ENCODE measurements around the gene SSX2IP. TPM values are rescaled to one million over a fixed set of nuclear protein-coding genes. Genes with fewer than 3 reads are reported as not detected.

The SSX2IP gene
- total and polyA plus RNA-seq, 9 of the 15 experiments (the other 6 are each of a cell fraction or from before 2014, with no cell fraction given): 20.6 to 96.7 (median 61.7) TPM

- TF ChIP-seq MGA (IDR thresholded peaks at IDR 0.05): peak; percentile 62; the same call in 1 of the 2 replicates
- no peak for TF ChIP-seq ZNF146 (CRISPR knock-in tag; IDR thresholded peaks at IDR 0.05; ENCODE audit: unreplicated experiment)
- peak; percentile 33 for TF ChIP-seq STAG1 (CRISPR knock-in tag; IDR thresholded peaks at IDR 0.05; ENCODE audit: borderline replicate concordance)
- TF ChIP-seq KLF16 (IDR thresholded peaks at IDR 0.05): peak; percentile 56; the same call in 1 of the 2 replicates
- no peak for TF ChIP-seq ELF2 (CRISPR knock-in tag; IDR thresholded peaks at IDR 0.05)
- no peak for TF ChIP-seq ATF1 (CRISPR knock-in tag; IDR thresholded peaks at IDR 0.05)
- TF ChIP-seq ATF1 (tag; IDR thresholded peaks at IDR 0.05): peak; percentile 56
- no peak for TF ChIP-seq PHTF2 (CRISPR knock-in tag; IDR thresholded peaks at IDR 0.05)
- TF ChIP-seq E2F1 (CRISPR knock-in tag; IDR thresholded peaks at IDR 0.05): no peak
- TF ChIP-seq KAT7 (CRISPR knock-in tag; IDR thresholded peaks at IDR 0.05; ENCODE audit: borderline replicate concordance): peak; percentile 81; the same call in 1 of the 2 replicates
- TF ChIP-seq CBX1 (IDR thresholded peaks at IDR 0.05; ENCODE audit: low read depth): peak; percentile 39; the same call in 1 of the 2 replicates
- peak; percentile 81; the same call in 1 of the 2 replicates for TF ChIP-seq MTA3 (IDR thresholded peaks at IDR 0.05; ENCODE audit: borderline replicate concordance)
- TF ChIP-seq PML (IDR thresholded peaks at IDR 0.05; ENCODE audit: low read length): 0 out of 2 replicates have a peak, but pooled peaks have one; percentile 25
- peak; percentile 69; the same call in 1 of the 2 replicates for TF ChIP-seq PHF8 (IDR thresholded peaks at IDR 0.05; ENCODE audit: borderline replicate concordance, low read length)
- TF ChIP-seq RBM14 (IDR thresholded peaks at IDR 0.05; ENCODE audit: borderline replicate concordance, insufficient read depth, low read depth, low read length): no peak
- TF ChIP-seq SRF (CRISPR knock-in tag; IDR thresholded peaks at IDR 0.05): 0 out of 4 replicates have a peak, but pooled peaks of 1 of the 2 experiments have one; percentile 13
These were observed 69.4 kb downstream of the SSX2IP start (continued) for GRCh38 chr1:84620720-84621313.

Measured in K562 (cell line).